ENCODE data around the gene CDC7.

GRCh38 chr1:91520942-91521507 lies 20.4 kb downstream of the CDC7 start:
- TF ChIP-seq ZNF384 (IDR thresholded peaks at IDR 0.05), result no peak
- TF ChIP-seq SUZ12 (IDR thresholded peaks at IDR 0.05), result no peak
- TF ChIP-seq ELF4 (IDR thresholded peaks at IDR 0.05), result no peak
- TF ChIP-seq LEF1 (IDR thresholded peaks at IDR 0.05; ENCODE audit: borderline replicate concordance), result no peak
- no peak for TF ChIP-seq ARNT (IDR thresholded peaks at IDR 0.05)
- TF ChIP-seq FOXM1 (IDR thresholded peaks at IDR 0.05; ENCODE audit: borderline replicate concordance), result no peak
- no peak for TF ChIP-seq FOXK2 (IDR thresholded peaks at IDR 0.05)
- TF ChIP-seq FOXA1 (IDR thresholded peaks at IDR 0.05), result no peak
- no peak for TF ChIP-seq TARDBP (IDR thresholded peaks at IDR 0.05)
- no peak for TF ChIP-seq SP1 (IDR thresholded peaks at IDR 0.05)
- TF ChIP-seq BHLHE40 (IDR thresholded peaks at IDR 0.05; ENCODE audit: borderline replicate concordance), result no peak
- TF ChIP-seq CTBP1 (IDR thresholded peaks at IDR 0.05; ENCODE audit: borderline replicate concordance), result no peak
- no peak for TF ChIP-seq NFRKB (IDR thresholded peaks at IDR 0.05)
- TF ChIP-seq PKNOX1 (IDR thresholded peaks at IDR 0.05), result no peak
